ENCODE measurements around the gene TTC28. TPM values are rescaled to one million over a fixed set of nuclear protein-coding genes. Genes with fewer than 3 reads are reported as not detected.

Gene TTC28
- total and polyA plus RNA-seq, 12 donors, result 3.4 to 75.6 (median 28.6) TPM

- Histone ChIP-seq H3K4me1 (replicated peaks in 1 of 2) (peaks cover 0 to 26% of the 10 kb centered on the region in 2 donors), H3K27me3 (no peaks in the 10 kb centered on the region), H3K27ac (peak overlapping the region in 2 of 5 donors; percentile 29 to 66), H3K9me3 (replicated peaks in 1 of 3) (no peaks in the 10 kb centered on the region), H3K36me3 (replicated peaks in 1 of 2) (no peaks in the 10 kb centered on the region), H3K4me3 (no peak overlapping the region)
- WGBS, 4 donors, result 44 to 49% (median 46%) methylated on average over 14 to 20 of the region's 20 CpGs
- no peak for TF ChIP-seq POLR2A (IDR thresholded peaks at IDR 0.05)
- TF ChIP-seq, protein P1, sequence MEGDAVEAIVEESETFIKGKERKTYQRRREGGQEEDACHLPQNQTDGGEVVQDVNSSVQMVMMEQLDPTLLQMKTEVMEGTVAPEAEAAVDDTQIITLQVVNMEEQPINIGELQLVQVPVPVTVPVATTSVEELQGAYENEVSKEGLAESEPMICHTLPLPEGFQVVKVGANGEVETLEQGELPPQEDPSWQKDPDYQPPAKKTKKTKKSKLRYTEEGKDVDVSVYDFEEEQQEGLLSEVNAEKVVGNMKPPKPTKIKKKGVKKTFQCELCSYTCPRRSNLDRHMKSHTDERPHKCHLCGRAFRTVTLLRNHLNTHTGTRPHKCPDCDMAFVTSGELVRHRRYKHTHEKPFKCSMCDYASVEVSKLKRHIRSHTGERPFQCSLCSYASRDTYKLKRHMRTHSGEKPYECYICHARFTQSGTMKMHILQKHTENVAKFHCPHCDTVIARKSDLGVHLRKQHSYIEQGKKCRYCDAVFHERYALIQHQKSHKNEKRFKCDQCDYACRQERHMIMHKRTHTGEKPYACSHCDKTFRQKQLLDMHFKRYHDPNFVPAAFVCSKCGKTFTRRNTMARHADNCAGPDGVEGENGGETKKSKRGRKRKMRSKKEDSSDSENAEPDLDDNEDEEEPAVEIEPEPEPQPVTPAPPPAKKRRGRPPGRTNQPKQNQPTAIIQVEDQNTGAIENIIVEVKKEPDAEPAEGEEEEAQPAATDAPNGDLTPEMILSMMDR (IDR thresholded peaks at IDR 0.05), result peak; percentile 83 to 93 (median 89)
- DNase-seq, result peak; percentile 56 to 91 (median 79)
- intact Hi-C loops (cut with DNase I), result loop anchor here (10.0 kb wide), 2 partner anchors 565 to 575 kb away; no protein-coding TSS in a partner anchor
Measured at GRCh38 chr22:28019881-28020861, 659.5 kb downstream of the TTC28 start.

- Histone ChIP-seq H3K27me3 (no peaks in the 10 kb centered on the region), H3K36me3 (replicated peaks in 1 of 2) (no peaks in the 10 kb centered on the region), H3K27ac (peak overlapping the region in 2 of 5 donors; percentile 26 to 66), H3K4me1 (replicated peaks in 1 of 2) (peaks cover 0 to 26% of the 10 kb centered on the region in 2 donors), H3K4me3 (no peak overlapping the region), H3K9me3 (replicated peaks in 1 of 3) (no peaks in the 10 kb centered on the region)
- no peak for TF ChIP-seq POLR2A (IDR thresholded peaks at IDR 0.05)
- TF ChIP-seq, protein P1 (IDR thresholded peaks at IDR 0.05), result peak in 1 of 6 experiments; percentile 7
- peak; percentile 66 to 84 (median 78) for DNase-seq
- WGBS, 4 donors, result 48 to 86% (median 58%) methylated on average over 2 to 8 of the region's 8 CpGs
- intact Hi-C loops (cut with DNase I), result no loop called here
Measured at GRCh38 chr22:28019360-28019759, 660.3 kb downstream of the TTC28 start.

DNA sequence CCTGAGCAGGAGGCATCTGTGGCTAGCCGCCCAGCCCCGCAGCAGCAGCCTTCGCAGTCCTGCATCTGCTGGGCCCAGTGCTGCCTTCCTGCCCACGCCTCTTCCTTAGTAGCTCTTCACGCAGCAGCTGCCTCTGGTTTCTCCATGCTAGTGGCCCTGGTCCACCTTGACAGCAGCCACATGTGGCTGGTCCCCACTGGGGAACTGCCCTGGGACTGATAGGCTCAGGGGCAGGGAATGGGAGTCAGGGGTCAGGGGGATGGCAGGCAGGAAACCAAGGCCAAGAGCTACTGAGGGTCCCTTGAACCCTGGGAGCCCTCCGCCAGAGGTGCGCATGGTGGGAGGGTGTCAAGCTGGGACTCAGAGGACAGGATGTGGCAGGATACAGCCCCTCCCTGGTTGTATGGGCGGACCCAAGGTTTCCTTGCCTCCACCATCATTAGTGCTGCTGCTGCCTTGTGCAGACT is 661.1 kb downstream of the TTC28 start:
- 87 to 97% (median 93%) methylated on average over 5 to 8 of the region's 8 CpGs for WGBS, 4 donors
- peak in 4 of 7 donors; percentile 12 to 46 (median 14) for DNase-seq
- Histone ChIP-seq H3K9me3 (replicated peaks in 1 of 3) (no peaks in the 10 kb centered on the region), H3K36me3 (replicated peaks in 1 of 2) (no peaks in the 10 kb centered on the region), H3K4me3 (no peak overlapping the region), H3K4me1 (replicated peaks in 1 of 2) (peaks cover 0 to 26% of the 10 kb centered on the region in 2 donors), H3K27ac (no peak overlapping the region), H3K27me3 (no peaks in the 10 kb centered on the region)
- intact Hi-C loops (cut with DNase I), result no loop called here
- no peak for TF ChIP-seq POLR2A (IDR thresholded peaks at IDR 0.05)
- TF ChIP-seq, protein P1 (IDR thresholded peaks at IDR 0.05), result no peak

- intact Hi-C loops (cut with DNase I), result no loop called here
Measured at GRCh38 chr22:28017859-28018258, 661.8 kb downstream of the TTC28 start.

More at GRCh38 chr22:28017859-28018258, 661.8 kb downstream of the TTC28 start:
- TF ChIP-seq POLR2A (IDR thresholded peaks at IDR 0.05), result no peak
- TF ChIP-seq, protein P1 (IDR thresholded peaks at IDR 0.05), result no peak
- Histone ChIP-seq H3K27ac (no peak overlapping the region), H3K4me1 (replicated peaks in 1 of 2) (peaks cover 0 to 26% of the 10 kb centered on the region in 2 donors), H3K9me3 (replicated peaks in 1 of 3) (no peaks in the 10 kb centered on the region), H3K27me3 (no peaks in the 10 kb centered on the region), H3K36me3 (replicated peaks in 1 of 2) (no peaks in the 10 kb centered on the region), H3K4me3 (no peak overlapping the region)
- 86 to 100% (median 92%) methylated on average over 4 of the region's 4 CpGs for WGBS, 4 donors
- DNase-seq, result peak in 5 of 7 donors; percentile 4 to 51 (median 11)
